ENCODE data around the gene NDUFS2. TPM values are rescaled to one million over a fixed set of nuclear protein-coding genes. Genes with fewer than 3 reads are reported as not detected.
A peak's percentile ranks its signal among the peaks of the same experiment; 100 is the strongest.

The NDUFS2 gene
- total RNA-seq, 2 experiments from 2014 or later = 98.3 to 103 TPM

DNA sequence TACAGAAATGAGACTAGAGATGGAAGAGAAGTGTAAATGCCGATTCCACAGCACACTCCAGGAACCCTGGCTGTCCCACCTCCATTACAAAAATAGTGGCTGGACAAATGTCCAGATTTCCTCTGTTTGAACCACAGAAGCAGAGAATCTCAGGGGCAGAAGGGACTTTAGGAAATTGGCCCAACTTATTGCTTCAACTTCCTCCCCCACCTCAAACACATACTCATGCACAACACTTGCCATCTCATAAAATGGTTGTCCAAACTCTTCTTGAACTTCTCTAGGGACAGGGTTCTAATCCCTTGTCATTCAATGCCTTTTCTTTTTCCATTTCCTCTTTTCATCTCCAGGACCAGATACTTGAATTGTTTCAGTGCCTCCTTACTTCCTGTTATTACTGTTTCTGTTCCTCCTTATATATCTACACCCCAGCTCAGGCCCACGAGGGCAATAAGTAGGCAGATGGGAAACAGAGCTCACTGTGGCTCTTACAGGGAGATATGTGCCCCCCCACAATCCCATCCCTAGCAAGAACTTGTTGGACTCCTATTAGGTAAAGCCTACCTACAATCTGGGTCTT, 16.3 kb upstream of the NDUFS2 start:
- Mint-ChIP-seq H3K36me3 (no peaks in the 10 kb centered on the region), H3K27me3 (no peaks in the 10 kb centered on the region), H3K4me1 (ENCODE audit: low read depth) (peaks cover 76% of the 10 kb centered on the region), H3K9me3 (no peaks in the 10 kb centered on the region), H3K27ac (peak overlapping the region; percentile 95), H3K4me3 (peak overlapping the region; percentile 49)
- intact Hi-C loops (cut with micrococcal nuclease) = loop anchor here (1.0 to 2.0 kb wide), 4 partner anchors 16 to 205 kb away; partner anchors contain the start of genes NDUFS2 and PPOX
- ChIA-PET POLR2A (interaction anchor here (1.6 kb wide), 1 partner anchor 17 kb away, joined by 9 read pairs; the partner anchor contains the start of gene NDUFS2), CTCF (interaction anchor here (0.6 to 3.6 kb wide), 8 partner anchors 14 to 202 kb away, joined by 3 to 17 read pairs (median 4); partner anchors contain the start of genes NDUFS2, PPOX and TOMM40L)
- DNase-seq = no peak

DNA sequence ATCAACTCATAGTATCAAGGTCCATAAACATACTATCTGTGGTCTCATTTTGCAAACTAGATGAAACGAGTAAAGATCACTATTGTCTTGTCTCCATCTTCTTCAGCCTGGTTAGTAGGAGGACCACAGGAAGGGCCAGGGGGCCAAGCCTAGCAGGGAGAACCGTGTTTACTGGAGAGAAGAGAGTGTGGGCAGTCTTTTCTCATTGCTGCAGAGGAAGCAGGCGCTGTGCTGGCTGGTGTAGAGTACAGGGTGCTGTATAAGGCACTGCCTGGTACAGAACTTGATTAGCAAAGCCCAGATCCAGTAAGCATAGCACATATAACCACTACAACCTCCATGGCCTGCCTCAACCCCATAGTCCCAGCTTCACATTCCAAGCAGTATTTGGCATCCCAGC, 14.9 kb upstream of the NDUFS2 start:
- POLR2A ChIA-PET = no interaction called here
- Mint-ChIP-seq H3K9me3 (no peaks in the 10 kb centered on the region), H3K36me3 (no peaks in the 10 kb centered on the region), H3K27me3 (no peaks in the 10 kb centered on the region), H3K4me1 (ENCODE audit: low read depth) (peaks cover 67% of the 10 kb centered on the region), H3K27ac (peak overlapping the region; percentile 95), H3K4me3 (no peak overlapping the region)
- intact Hi-C loops (cut with micrococcal nuclease) = no loop called here
- no peak for DNase-seq
- CTCF ChIA-PET = interaction anchor here (1.8 to 3.6 kb wide), 2 partner anchors 38 to 195 kb away, joined by 7 to 17 read pairs; partner anchors contain the start of gene TOMM40L

- no peaks in the 10 kb centered on the region for H3K36me3 Mint-ChIP-seq
- POLR2A ChIA-PET = no interaction called here
- intact Hi-C loops (cut with micrococcal nuclease) = no loop called here
- no peaks in the 10 kb centered on the region for H3K9me3 Mint-ChIP-seq
- peak overlapping the region; percentile 59 for H3K27ac Mint-ChIP-seq
- CTCF ChIA-PET = interaction anchor here (0.6 to 3.6 kb wide), 2 partner anchors 37 to 193 kb away, joined by 4 to 17 read pairs; partner anchors contain the start of gene TOMM40L
- DNase-seq = no peak
- H3K4me1 Mint-ChIP-seq (ENCODE audit: low read depth) = peaks cover 65% of the 10 kb centered on the region
- no peaks in the 10 kb centered on the region for H3K27me3 Mint-ChIP-seq
- no peak overlapping the region for H3K4me3 Mint-ChIP-seq
Observed at GRCh38 chr1:161188381-161188780, 13.8 kb upstream of the NDUFS2 start.

GRCh38 chr1:161189036-161189435, 13.1 kb upstream of the NDUFS2 start:
- Mint-ChIP-seq H3K36me3 (no peaks in the 10 kb centered on the region), H3K27me3 (no peaks in the 10 kb centered on the region), H3K27ac (no peak overlapping the region), H3K4me1 (ENCODE audit: low read depth) (peaks cover 59% of the 10 kb centered on the region), H3K4me3 (no peak overlapping the region), H3K9me3 (no peaks in the 10 kb centered on the region)
- POLR2A ChIA-PET = no interaction called here
- CTCF ChIA-PET = no interaction called here
- DNase-seq = no peak
- intact Hi-C loops (cut with micrococcal nuclease) = no loop called here

GRCh38 chr1:161190962-161191521, 11.1 kb upstream of the NDUFS2 start:
- DNase-seq = no peak
- POLR2A ChIA-PET = interaction anchor here (0.7 to 2.0 kb wide), 3 partner anchors 9 to 66 kb away, joined by 3 to 8 read pairs (median 4); partner anchors contain the start of gene PPOX
- no peaks in the 10 kb centered on the region for H3K27me3 Mint-ChIP-seq
- no peak overlapping the region for H3K27ac Mint-ChIP-seq
- H3K4me1 Mint-ChIP-seq (ENCODE audit: low read depth) = peaks cover 47% of the 10 kb centered on the region
- no peaks in the 10 kb centered on the region for H3K36me3 Mint-ChIP-seq
- CTCF ChIA-PET = interaction anchor here (0.7 to 5.0 kb wide), 14 partner anchors 9 to 211 kb away, joined by 3 to 69 read pairs (median 8); partner anchors contain the start of genes APOA2, NDUFS2, PPOX and TOMM40L
- no peaks in the 10 kb centered on the region for H3K9me3 Mint-ChIP-seq
- intact Hi-C loops (cut with micrococcal nuclease) = no loop called here
- H3K4me3 Mint-ChIP-seq = no peak overlapping the region

DNA sequence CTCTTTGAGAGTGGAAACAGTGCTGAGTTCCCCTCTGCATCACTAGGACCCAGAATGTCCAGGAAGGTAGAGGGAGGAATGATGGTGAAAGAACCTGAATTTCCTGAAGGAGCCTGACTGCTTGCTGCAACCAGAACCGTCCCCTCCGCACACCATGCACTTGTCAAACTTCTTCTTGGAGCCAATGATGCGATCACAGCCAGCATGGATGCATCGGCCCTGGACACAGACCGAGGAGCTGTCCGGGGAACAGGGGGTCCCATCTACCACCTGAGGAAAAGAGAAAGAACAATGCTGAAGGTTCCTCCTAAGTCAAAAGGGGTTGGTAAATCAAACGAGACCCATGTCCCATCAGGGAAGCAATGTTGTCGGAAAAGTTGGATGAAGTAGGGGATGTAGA, 10.2 kb upstream of the NDUFS2 start:
- peaks cover 37% of the 10 kb centered on the region for H3K4me1 Mint-ChIP-seq (ENCODE audit: low read depth)
- no peak for DNase-seq
- no peaks in the 10 kb centered on the region for H3K36me3 Mint-ChIP-seq
- H3K9me3 Mint-ChIP-seq = no peaks in the 10 kb centered on the region
- H3K27ac Mint-ChIP-seq = no peak overlapping the region
- no peak overlapping the region for H3K4me3 Mint-ChIP-seq
- CTCF ChIA-PET = interaction anchor here (0.7 to 5.0 kb wide), 20 partner anchors 10 to 210 kb away, joined by 3 to 69 read pairs (median 7); partner anchors contain the start of genes APOA2, B4GALT3, CFAP126 and NDUFS2
- no peaks in the 10 kb centered on the region for H3K27me3 Mint-ChIP-seq
- POLR2A ChIA-PET = interaction anchor here (1.5 to 2.0 kb wide), 3 partner anchors 10 to 26 kb away, joined by 4 to 8 read pairs (median 8); partner anchors contain the start of genes NDUFS2 and PPOX
- intact Hi-C loops (cut with micrococcal nuclease) = loop anchor here (1.0 kb wide), 1 partner anchor 33 kb away; no protein-coding TSS in a partner anchor

- no peaks in the 10 kb centered on the region for H3K27me3 Mint-ChIP-seq
- peak; percentile 81 for DNase-seq
- no peaks in the 10 kb centered on the region for H3K36me3 Mint-ChIP-seq
- peaks cover 29% of the 10 kb centered on the region for H3K4me1 Mint-ChIP-seq (ENCODE audit: low read depth)
- H3K4me3 Mint-ChIP-seq = no peak overlapping the region
- H3K9me3 Mint-ChIP-seq = no peaks in the 10 kb centered on the region
- ChIA-PET CTCF (interaction anchor here (0.8 to 5.0 kb wide), 21 partner anchors 10 to 194 kb away, joined by 3 to 69 read pairs (median 7); partner anchors contain the start of genes B4GALT3, CFAP126, NDUFS2 and PCP4L1), POLR2A (interaction anchor here (1.5 to 2.0 kb wide), 3 partner anchors 9 to 27 kb away, joined by 4 to 8 read pairs (median 8); partner anchors contain the start of genes NDUFS2 and PPOX)
- intact Hi-C loops (cut with micrococcal nuclease) = loop anchor here (1.0 kb wide), 1 partner anchor 33 kb away; no protein-coding TSS in a partner anchor
- H3K27ac Mint-ChIP-seq = peak overlapping the region; percentile 42
Observed at GRCh38 chr1:161192476-161193465, 9.4 kb upstream of the NDUFS2 start.

DNA sequence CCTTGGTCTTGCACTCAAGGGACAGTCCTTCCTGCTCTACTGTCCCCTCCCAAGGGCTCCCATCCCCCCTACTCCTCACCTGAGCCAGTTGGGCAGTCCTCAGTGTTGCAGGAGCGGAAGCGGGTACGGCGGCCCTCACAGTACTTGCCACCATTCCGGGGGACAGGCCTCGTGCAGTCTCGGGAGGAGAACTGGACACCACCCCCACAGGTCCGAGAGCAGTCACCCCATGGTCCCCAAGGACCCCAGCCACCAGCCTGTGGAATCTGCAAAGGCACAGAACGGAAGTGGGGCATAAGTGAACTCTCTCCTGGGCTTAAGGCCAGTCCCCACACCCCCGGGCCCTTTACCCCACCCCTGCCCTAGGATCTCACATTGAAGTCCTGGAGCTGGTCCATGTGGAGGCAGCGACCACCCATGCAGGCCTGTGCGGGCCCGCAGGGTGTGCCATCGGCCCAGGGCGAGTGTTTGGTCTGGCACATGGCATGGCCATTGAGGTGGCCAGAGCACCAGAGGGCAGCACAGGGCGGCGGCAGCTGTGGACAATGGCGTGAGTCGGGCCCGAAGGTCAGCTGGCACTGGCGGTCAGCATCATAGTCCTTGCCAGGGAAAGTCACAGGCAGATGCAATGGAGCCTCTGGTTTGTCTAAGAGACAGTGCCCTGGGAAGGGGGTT, 8.5 kb upstream of the NDUFS2 start:
- H3K27me3 Mint-ChIP-seq = no peaks in the 10 kb centered on the region
- H3K4me3 Mint-ChIP-seq = no peak overlapping the region
- H3K36me3 Mint-ChIP-seq = no peaks in the 10 kb centered on the region
- ChIA-PET POLR2A (interaction anchor here (2.0 kb wide), 1 partner anchor 8 kb away, joined by 8 read pairs; the partner anchor contains the start of gene NDUFS2), CTCF (interaction anchor here (1.4 to 5.0 kb wide), 5 partner anchors 10 to 32 kb away, joined by 4 to 69 read pairs (median 7); partner anchors contain the start of genes B4GALT3, NDUFS2 and TOMM40L)
- no peak for DNase-seq
- H3K4me1 Mint-ChIP-seq (ENCODE audit: low read depth) = peaks cover 25% of the 10 kb centered on the region
- no peaks in the 10 kb centered on the region for H3K9me3 Mint-ChIP-seq
- H3K27ac Mint-ChIP-seq = peak overlapping the region; percentile 28
- intact Hi-C loops (cut with micrococcal nuclease) = no loop called here

DNA sequence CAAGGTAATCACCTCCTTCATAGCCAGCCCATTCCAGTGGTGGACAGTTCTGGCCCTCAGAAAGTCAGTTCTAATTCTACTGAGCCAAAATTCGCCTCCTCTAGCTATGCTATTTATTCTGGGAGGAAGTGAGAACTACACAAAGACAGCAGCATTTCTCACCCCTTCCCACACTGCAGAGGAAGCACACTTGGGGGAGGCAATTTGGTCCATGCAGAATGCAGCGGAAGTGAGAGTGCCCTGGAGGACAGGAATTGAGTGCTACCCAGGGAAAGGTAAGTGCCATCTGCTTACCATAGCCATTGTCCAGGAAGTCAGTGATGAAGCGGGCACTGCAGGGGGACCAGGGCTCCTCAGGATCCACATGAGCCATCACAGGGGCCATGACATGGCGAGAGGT, 7.0 kb upstream of the NDUFS2 start:
- CTCF ChIA-PET = no interaction called here
- H3K9me3 Mint-ChIP-seq = no peaks in the 10 kb centered on the region
- POLR2A ChIA-PET = no interaction called here
- H3K27me3 Mint-ChIP-seq = no peaks in the 10 kb centered on the region
- DNase-seq = no peak
- intact Hi-C loops (cut with micrococcal nuclease) = no loop called here
- peak overlapping the region; percentile 14 for H3K27ac Mint-ChIP-seq
- H3K36me3 Mint-ChIP-seq = no peaks in the 10 kb centered on the region
- no peak overlapping the region for H3K4me3 Mint-ChIP-seq
- H3K4me1 Mint-ChIP-seq (ENCODE audit: low read depth) = peaks cover 27% of the 10 kb centered on the region

DNA sequence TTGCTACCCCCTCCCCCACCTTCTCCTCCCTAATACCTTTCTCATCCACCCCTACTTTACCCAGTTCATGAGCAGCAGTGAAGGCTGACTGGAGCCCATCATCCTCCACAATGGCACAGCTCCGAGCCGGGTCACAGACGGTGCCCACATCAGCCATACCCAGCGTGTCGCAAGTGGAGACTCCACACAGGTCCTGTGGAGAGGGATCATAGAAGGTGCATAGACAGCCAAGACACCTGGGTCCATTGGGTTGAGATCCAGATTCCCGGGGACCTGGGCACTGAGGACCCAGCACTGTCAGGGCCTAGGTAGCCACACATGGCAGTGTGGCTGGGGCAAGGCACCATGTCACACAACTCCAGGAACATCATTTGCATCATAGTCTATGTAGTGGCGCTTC, 6.1 kb upstream of the NDUFS2 start:
- H3K4me1 Mint-ChIP-seq (ENCODE audit: low read depth) = peaks cover 36% of the 10 kb centered on the region
- H3K27ac Mint-ChIP-seq = no peak overlapping the region
- intact Hi-C loops (cut with micrococcal nuclease) = no loop called here
- no peak for DNase-seq
- H3K36me3 Mint-ChIP-seq = no peaks in the 10 kb centered on the region
- ChIA-PET CTCF (no interaction called here), POLR2A (no interaction called here)
- H3K27me3 Mint-ChIP-seq = no peaks in the 10 kb centered on the region
- H3K9me3 Mint-ChIP-seq = no peaks in the 10 kb centered on the region
- no peak overlapping the region for H3K4me3 Mint-ChIP-seq
